Fibroblast of lung (primary cell): ENCODE measurements around the gene KDM2B.

Source experiments
- CTCF ChIP-seq, 2 donors: IDR thresholded peaks in 1 of 2; conservative IDR thresholded peaks in 1 of 2; 1 replicate in 1 of 2; 2 replicates in 1 of 2; pipeline ENCODE4 v1.5.1; 2011 to 2012; ENCODE audit warnings: low read length in 2 of 2, control low read depth in 1 of 2, inconsistent platforms in 1 of 2, low read depth in 1 of 2, mild to moderate bottlenecking in 1 of 2
- EZH2 ChIP-seq: IDR thresholded peaks from 2 replicates; pipeline ENCODE4 v1.5.1; 2012; ENCODE audit warnings: low read length, control low read depth, mild to moderate bottlenecking; ENCODE audit errors: missing control alignments

- TF ChIP-seq CTCF (conservative IDR thresholded peaks at IDR 0.05 in 1 of 2, IDR thresholded peaks at IDR 0.05 in 1 of 2; ENCODE audit: low read depth in 1 of 2, low read length in 2 of 2): no peak
- TF ChIP-seq EZH2: no peak
These were observed 144.1 kb downstream of the KDM2B start for GRCh38 chr12:121436706-121437105.
